SH-SY5Y (cell line): Measurements from ENCODE around the gene SLC25A33.

Experiments used
- GATA2 ChIP-seq: IDR thresholded peaks from 2 replicates; pipeline ENCODE4 v1.6.1; 2011; ENCODE audit warnings: mild to moderate bottlenecking, low read depth, low read length
- GATA3 ChIP-seq: IDR thresholded peaks from 2 replicates; pipeline ENCODE4 v1.6.1; 2011; ENCODE audit warnings: low read depth, mild to moderate bottlenecking, low read length, moderate library complexity

The SLC25A33 gene

GRCh38 chr1:9598316-9598700 lies 59.0 kb downstream of the SLC25A33 start:
- TF ChIP-seq GATA2 (no peak), GATA3 (no peak)

- TF ChIP-seq GATA3: no peak
- TF ChIP-seq GATA2: no peak
Measured at GRCh38 chr1:9599741-9600140, 60.5 kb downstream of the SLC25A33 start.

GRCh38 chr1:9600861-9601834 lies 61.9 kb downstream of the SLC25A33 start:
- TF ChIP-seq GATA3 (no peak), GATA2 (no peak)

GRCh38 chr1:9601942-9602793 lies 62.9 kb downstream of the SLC25A33 start:
- TF ChIP-seq GATA3 (no peak), GATA2 (no peak)

GRCh38 chr1:9602794-9603167 lies 63.5 kb downstream of the SLC25A33 start:
- TF ChIP-seq GATA2 (no peak), GATA3 (no peak)

- TF ChIP-seq GATA3 (no peak), GATA2 (no peak)
Measured at GRCh38 chr1:9603307-9603706, 64.0 kb downstream of the SLC25A33 start.

GRCh38 chr1:9603766-9604753 lies 64.8 kb downstream of the SLC25A33 start:
- TF ChIP-seq GATA3 (no peak), GATA2 (no peak)

- TF ChIP-seq GATA2 (no peak), GATA3 (no peak)
Measured at GRCh38 chr1:9604836-9605235, 65.6 kb downstream of the SLC25A33 start.

- TF ChIP-seq GATA3 (no peak), GATA2 (no peak)
Measured at GRCh38 chr1:9605946-9606455, 66.7 kb downstream of the SLC25A33 start.

GRCh38 chr1:9606458-9606857 lies 67.2 kb downstream of the SLC25A33 start:
- TF ChIP-seq GATA3: no peak
- no peak for TF ChIP-seq GATA2

GRCh38 chr1:9606948-9607347 lies 67.7 kb downstream of the SLC25A33 start:
- TF ChIP-seq GATA2 (no peak), GATA3 (no peak)

GRCh38 chr1:9607352-9607751 lies 68.1 kb downstream of the SLC25A33 start:
- no peak for TF ChIP-seq GATA2
- TF ChIP-seq GATA3: no peak

- TF ChIP-seq GATA2 (no peak), GATA3 (no peak)
Measured at GRCh38 chr1:9609998-9610397, 70.7 kb downstream of the SLC25A33 start.

GRCh38 chr1:9610548-9610947 lies 71.3 kb downstream of the SLC25A33 start:
- no peak for TF ChIP-seq GATA2
- TF ChIP-seq GATA3: no peak
